Gastroesophageal sphincter (tissue), 4 donors: ENCODE results near the gene RAB4A. TPM values are rescaled to one million over a fixed set of nuclear protein-coding genes. Genes with fewer than 3 reads are reported as not detected.

Experiments used
- ATAC-seq: fragments of 150-250 bp; one replicate; pipeline ENCODE4 v1.9.1; 2016; ENCODE audit warnings: mild to moderate bottlenecking, moderate library complexity
- H3K27ac ChIP-seq, 4 donors: fragments of 200-600 bp; sonication (generic) in 3 of 4; 1 replicate in 3 of 4; 2 replicates in 1 of 4; pipeline ENCODE4 v1.5.1; 2016 to 2019
- H3K27me3 ChIP-seq: fragments of 200-600 bp; sonication (generic); one replicate; pipeline ENCODE4 v1.5.1; 2019
- H3K36me3 ChIP-seq, 2 donors: fragments of 200-600 bp; sonication (generic); one replicate each; pipeline ENCODE4 v1.5.1; 2019; ENCODE audit warnings: control low read depth in 1 of 2
- H3K4me1 ChIP-seq, 3 donors: fragments of 200-600 bp; sonication (generic); 1 replicate in 2 of 3; 2 replicates in 1 of 3; pipeline ENCODE4 v1.5.1; 2016 to 2019; ENCODE audit warnings: control low read depth in 2 of 3
- H3K4me3 ChIP-seq, 2 donors: fragments of 200-600 bp; sonication (generic); one replicate each; pipeline ENCODE4 v1.5.1; 2019; ENCODE audit warnings: mild to moderate bottlenecking in 1 of 2, moderate library complexity in 1 of 2
- H3K9me3 ChIP-seq, 3 donors: fragments of 200-600 bp; sonication (generic); one replicate each; pipeline ENCODE4 v1.5.1; 2017 to 2019; ENCODE audit warnings: control low read depth in 2 of 3
- CTCF ChIP-seq, 4 experiments: fragments of 200-600 bp in 2 of 4; fragments of 450-650 bp in 2 of 4; sonication (generic) in 1 of 4; IDR thresholded peaks; one replicate each; pipeline ENCODE4 v1.5.1; 2017 to 2019; ENCODE audit warnings: antibody characterized with exemption in 4 of 4, mild to moderate bottlenecking in 2 of 4, moderate library complexity in 2 of 4
- EP300 ChIP-seq: sonication (generic); formaldehyde crosslinking; IDR thresholded peaks from one replicate; pipeline ENCODE4 v1.6.1; 2017; ENCODE audit warnings: antibody characterized with exemption, mild to moderate bottlenecking
- POLR2A ChIP-seq, 2 donors: fragments of 450-650 bp; IDR thresholded peaks; one replicate each; pipeline ENCODE4 v1.6.1; 2017; ENCODE audit warnings: antibody characterized with exemption in 2 of 2, mild to moderate bottlenecking in 2 of 2, moderate library complexity in 1 of 2
- POLR2AphosphoS5 ChIP-seq: sonication (generic); formaldehyde crosslinking; IDR thresholded peaks from one replicate; pipeline ENCODE4 v1.6.1; 2017; ENCODE audit warnings: antibody characterized with exemption
- WGBS, 2 donors: methylation state at CpG; one replicate each; pipeline ENCODE4 v1.1.5; 2018; ENCODE audit warnings: low coverage in 1 of 2; 5-methylcytosine and 5-hydroxymethylcytosine counted together
- total RNA-seq, 4 donors: library from RNA; depleted of rRNA; stranded (reverse); fragments of >200 nt; gene quantifications; one replicate each; pipeline ENCODE4 v1.1.0, GENCODE V29; 2016

Gene RAB4A
- total RNA-seq, 4 donors from 2014 or later = 69.3 to 136 (median 116) TPM

GRCh38 chr1:229352975-229353374, 82.1 kb downstream of the RAB4A start:
- ATAC-seq = no peak
- WGBS, 2 donors = 60 to 78% methylated on average over 1 to 2 of the region's 2 CpGs
- no peak overlapping the region for H3K27ac ChIP-seq
- TF ChIP-seq EP300 = no peak
- H3K9me3 ChIP-seq = peaks cover 0 to 18% (median 0%) of the 10 kb centered on the region in 3 donors
- no peaks in the 10 kb centered on the region for H3K4me1 ChIP-seq
- H3K36me3 ChIP-seq = no peaks in the 10 kb centered on the region
- H3K27me3 ChIP-seq = peaks cover 12% of the 10 kb centered on the region
- no peak overlapping the region for H3K4me3 ChIP-seq

GRCh38 chr1:229354226-229354625, 83.3 kb downstream of the RAB4A start:
- no peak overlapping the region for H3K27ac ChIP-seq
- no peaks in the 10 kb centered on the region for H3K36me3 ChIP-seq
- ATAC-seq = no peak
- H3K4me1 ChIP-seq = no peaks in the 10 kb centered on the region
- TF ChIP-seq POLR2A (IDR thresholded peaks at IDR 0.05) = no peak
- no peak for TF ChIP-seq EP300
- no peak for TF ChIP-seq POLR2AphosphoS5
- TF ChIP-seq CTCF (IDR thresholded peaks at IDR 0.05) = no peak
- H3K4me3 ChIP-seq = no peak overlapping the region
- peaks cover 3% of the 10 kb centered on the region for H3K27me3 ChIP-seq
- H3K9me3 ChIP-seq = peaks cover 0 to 18% (median 0%) of the 10 kb centered on the region in 3 donors

Other genes with a start within 250 kb of the RAB4A start
- gene CCSAP, start 71.9 kb downstream of the RAB4A start, total RNA-seq = 1 to 10 TPM; 5.1 to 6.7 (median 6.2) TPM
- under 1 TPM in 2 of 4 donors, not detected in 2; 0.27 to 0.42 TPM for gene ACTA1, start 163.0 kb downstream of the RAB4A start, total RNA-seq
- gene NUP133, start 237.2 kb downstream of the RAB4A start, total RNA-seq = 10 to 100 TPM; 20.5 to 30.2 (median 26.7) TPM